OCI-LY3 (cell line): Measurements from ENCODE around the gene PSEN1.

Source experiments
- H2AFZ ChIP-seq: fragments of 200-600, 300-600 bp; shearing (Covaris generic); 2 replicates; pipeline ENCODE4 v1.6.0; 2014; ENCODE audit warnings: antibody characterized with exemption, low read depth, low read length
- H3K27ac ChIP-seq: fragments of 200-600, 300-600 bp; sonication (generic); 2 replicates; pipeline ENCODE4 v1.5.1; 2014; ENCODE audit warnings: mild to moderate bottlenecking, low read length, moderate library complexity, mixed read lengths
- H3K27me3 ChIP-seq: fragments of 200-600, 300-600 bp; sonication (generic); 2 replicates; pipeline ENCODE4 v1.6.1; 2014; ENCODE audit warnings: low read depth, low read length, mixed read lengths
- H3K36me3 ChIP-seq: fragments of 200-600, 300-600 bp; sonication (generic); replicated peaks from 2 replicates; pipeline ENCODE3; 2014; ENCODE audit warnings: low read depth, low read length, mixed read lengths
- H3K4me1 ChIP-seq: fragments of 300-600, 200-600 bp; sonication (generic); 2 replicates; pipeline ENCODE4 v1.6.1; 2014; ENCODE audit warnings: low read length, mixed read lengths
- H3K4me2 ChIP-seq: fragments of 200-600, 300-600 bp; sonication (generic); 2 replicates; pipeline ENCODE4 v1.6.1; 2014; ENCODE audit warnings: low read length, mixed read lengths
- H3K4me3 ChIP-seq: fragments of 300-600, 200-600 bp; sonication (generic); 2 replicates; pipeline ENCODE4 v1.5.1; 2014; ENCODE audit warnings: antibody characterized with exemption, mild to moderate bottlenecking, low read length, moderate library complexity
- H3K79me2 ChIP-seq: fragments of 300-600, 200-600 bp; shearing (Covaris generic); 2 replicates; pipeline ENCODE4 v1.6.1; 2014; ENCODE audit warnings: mild to moderate bottlenecking, low read length, mixed read lengths
- H3K9ac ChIP-seq: fragments of 300-600, 200-600 bp; shearing (Covaris generic); 2 replicates; pipeline ENCODE4 v1.6.0; 2014; ENCODE audit warnings: mild to moderate bottlenecking, low read length, moderate library complexity
- H3K9me3 ChIP-seq: fragments of 200-600, 300-600 bp; shearing (Covaris generic); 2 replicates; pipeline ENCODE4 v1.6.1; 2014; ENCODE audit warnings: low read length, mixed read lengths; ENCODE audit not compliant: insufficient read depth
- H4K20me1 ChIP-seq: fragments of 200-600, 300-600 bp; sonication (generic); 2 replicates; pipeline ENCODE4 v1.6.1; 2016; ENCODE audit warnings: low read length, mixed read lengths; ENCODE audit not compliant: insufficient read depth
- EZH2phosphoT487 ChIP-seq: fragments of 200-600 bp; shearing (Covaris generic); IDR thresholded peaks from 2 replicates; pipeline ENCODE4 v1.6.1; 2018; ENCODE audit warnings: antibody characterized with exemption, mixed run types, low read depth
- TF ChIP-seq, protein P1 (sequence below): fragments of 200-600, 300-600 bp; sonication (generic); IDR thresholded peaks from 2 replicates; pipeline ENCODE4 v1.5.1; 2014; ENCODE audit warnings: antibody characterized with exemption, low read length, low read depth

The PSEN1 gene

DNA sequence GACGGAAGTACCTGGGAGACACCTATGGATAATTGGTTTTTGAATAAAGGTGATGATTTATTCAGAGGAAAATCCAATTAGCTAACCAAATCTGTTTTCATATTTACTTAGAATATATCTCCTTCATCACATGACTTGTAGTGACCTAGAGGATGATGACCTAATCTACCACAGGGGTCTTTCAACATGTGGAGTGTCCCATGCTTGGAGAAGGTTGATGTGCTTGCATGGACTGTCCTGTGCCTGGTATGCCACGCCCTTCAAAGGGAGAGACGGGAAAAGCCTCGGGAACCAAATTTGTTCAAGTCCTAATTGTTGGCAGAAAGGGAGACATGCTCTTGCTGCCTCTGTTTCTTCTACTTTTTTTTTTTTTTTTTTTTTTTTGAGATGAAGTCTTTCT lies 89.2 kb downstream of the PSEN1 start:
- Histone ChIP-seq H3K4me1 (peaks cover 17% of the 10 kb centered on the region), H3K27me3 (no peaks in the 10 kb centered on the region), H3K79me2 (no peaks in the 10 kb centered on the region), H3K27ac (no peak overlapping the region), H3K9ac (no peak overlapping the region), H3K4me2 (no peak overlapping the region), H3K9me3 (no peaks in the 10 kb centered on the region), H2AFZ (no peak overlapping the region), H4K20me1 (no peaks in the 10 kb centered on the region), H3K4me3 (no peak overlapping the region), H3K36me3 (peaks cover 3% of the 10 kb centered on the region)
- TF ChIP-seq EZH2phosphoT487 = no peak
- TF ChIP-seq, protein P1, sequence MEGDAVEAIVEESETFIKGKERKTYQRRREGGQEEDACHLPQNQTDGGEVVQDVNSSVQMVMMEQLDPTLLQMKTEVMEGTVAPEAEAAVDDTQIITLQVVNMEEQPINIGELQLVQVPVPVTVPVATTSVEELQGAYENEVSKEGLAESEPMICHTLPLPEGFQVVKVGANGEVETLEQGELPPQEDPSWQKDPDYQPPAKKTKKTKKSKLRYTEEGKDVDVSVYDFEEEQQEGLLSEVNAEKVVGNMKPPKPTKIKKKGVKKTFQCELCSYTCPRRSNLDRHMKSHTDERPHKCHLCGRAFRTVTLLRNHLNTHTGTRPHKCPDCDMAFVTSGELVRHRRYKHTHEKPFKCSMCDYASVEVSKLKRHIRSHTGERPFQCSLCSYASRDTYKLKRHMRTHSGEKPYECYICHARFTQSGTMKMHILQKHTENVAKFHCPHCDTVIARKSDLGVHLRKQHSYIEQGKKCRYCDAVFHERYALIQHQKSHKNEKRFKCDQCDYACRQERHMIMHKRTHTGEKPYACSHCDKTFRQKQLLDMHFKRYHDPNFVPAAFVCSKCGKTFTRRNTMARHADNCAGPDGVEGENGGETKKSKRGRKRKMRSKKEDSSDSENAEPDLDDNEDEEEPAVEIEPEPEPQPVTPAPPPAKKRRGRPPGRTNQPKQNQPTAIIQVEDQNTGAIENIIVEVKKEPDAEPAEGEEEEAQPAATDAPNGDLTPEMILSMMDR = no peak

- no peak overlapping the region for H3K27ac ChIP-seq
- no peaks in the 10 kb centered on the region for H3K79me2 ChIP-seq
- H3K4me2 ChIP-seq = no peak overlapping the region
- H3K9ac ChIP-seq = no peak overlapping the region
- no peak overlapping the region for H2AFZ ChIP-seq
- H4K20me1 ChIP-seq = no peaks in the 10 kb centered on the region
- H3K27me3 ChIP-seq = peaks cover 4% of the 10 kb centered on the region
- no peaks in the 10 kb centered on the region for H3K9me3 ChIP-seq
- H3K4me1 ChIP-seq = peaks cover 4% of the 10 kb centered on the region
- H3K4me3 ChIP-seq = no peak overlapping the region
- no peaks in the 10 kb centered on the region for H3K36me3 ChIP-seq
- no peak for TF ChIP-seq EZH2phosphoT487
- TF ChIP-seq, protein P1 = no peak
Observed at GRCh38 chr14:73227812-73228781, 91.8 kb downstream of the PSEN1 start.

- TF ChIP-seq, protein P1 = no peak
- no peak for TF ChIP-seq EZH2phosphoT487
- no peak overlapping the region for H3K27ac ChIP-seq
Observed at GRCh38 chr14:73230051-73230450, 93.7 kb downstream of the PSEN1 start.

DNA sequence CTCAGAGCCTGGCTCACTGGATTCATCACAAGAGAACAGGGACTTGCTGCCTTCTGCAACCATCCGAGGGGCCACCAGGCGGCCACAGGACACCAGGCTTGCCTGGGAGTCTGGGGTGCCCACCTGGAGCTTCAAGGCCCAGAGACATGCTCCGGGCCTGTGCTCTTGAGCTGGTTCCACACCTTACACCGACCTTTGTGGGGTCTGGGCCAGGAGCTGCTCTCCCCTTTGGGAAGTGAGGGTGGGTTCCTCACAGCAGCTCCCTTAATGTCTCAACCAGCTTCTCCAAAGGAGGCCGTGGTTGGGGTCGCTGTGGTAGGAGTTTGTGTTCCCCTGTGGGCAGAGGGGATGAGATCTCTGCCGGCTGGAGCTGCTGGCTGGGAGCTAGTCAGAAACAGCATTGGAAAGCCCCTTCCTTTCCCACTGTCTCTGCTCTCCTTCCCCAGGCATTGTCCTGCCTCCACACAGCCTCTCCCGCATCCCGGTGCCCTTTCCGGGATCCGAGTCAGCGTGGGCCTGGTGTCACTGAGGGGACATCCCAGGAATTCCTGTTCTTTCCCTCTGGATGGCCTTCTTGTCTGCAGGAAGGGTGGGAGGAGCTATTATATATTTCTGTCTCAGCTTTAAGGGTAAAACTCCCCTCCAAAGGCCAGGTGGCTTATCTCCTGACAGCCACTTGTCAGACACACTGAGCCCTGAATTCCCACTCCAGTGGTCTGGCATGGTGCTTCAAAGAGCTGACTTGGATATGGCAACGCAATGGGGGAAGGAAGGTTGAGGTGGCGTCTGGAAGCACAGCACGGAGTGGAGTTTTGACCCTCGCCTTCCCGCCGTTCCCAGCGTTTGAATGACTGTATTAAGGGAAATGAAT lies 95.9 kb downstream of the PSEN1 start:
- H3K36me3 ChIP-seq = no peaks in the 10 kb centered on the region
- H3K4me3 ChIP-seq = no peak overlapping the region
- no peaks in the 10 kb centered on the region for H3K79me2 ChIP-seq
- no peak overlapping the region for H3K9ac ChIP-seq
- TF ChIP-seq EZH2phosphoT487 = no peak
- TF ChIP-seq, protein P1 = peak; percentile 54
- H3K27ac ChIP-seq = no peak overlapping the region
- H3K27me3 ChIP-seq = peaks cover 41% of the 10 kb centered on the region
- H3K4me2 ChIP-seq = no peak overlapping the region
- no peaks in the 10 kb centered on the region for H4K20me1 ChIP-seq
- peaks cover 6% of the 10 kb centered on the region; the same call in 1 of the 2 replicates for H3K4me1 ChIP-seq
- no peaks in the 10 kb centered on the region for H3K9me3 ChIP-seq
- H2AFZ ChIP-seq = no peak overlapping the region

More at GRCh38 chr14:73230051-73230450, 93.7 kb downstream of the PSEN1 start:
- no peak overlapping the region for H3K4me2 ChIP-seq
- H3K4me3 ChIP-seq = no peak overlapping the region
- H3K27me3 ChIP-seq = peaks cover 23% of the 10 kb centered on the region
- H3K79me2 ChIP-seq = no peaks in the 10 kb centered on the region
- H3K9ac ChIP-seq = no peak overlapping the region
- H3K9me3 ChIP-seq = no peaks in the 10 kb centered on the region
- no peaks in the 10 kb centered on the region for H4K20me1 ChIP-seq
- H2AFZ ChIP-seq = no peak overlapping the region
- H3K4me1 ChIP-seq = no peaks in the 10 kb centered on the region
- no peaks in the 10 kb centered on the region for H3K36me3 ChIP-seq
